ENCODE results near the gene TLR7. TPM values are rescaled to one million over a fixed set of nuclear protein-coding genes. Genes with fewer than 3 reads are reported as not detected.

Gene TLR7
- total and polyA plus RNA-seq, 2 of the 13 experiments (the other 11 are each of a cell fraction or from before 2014, with no cell fraction given), result not detected

DNA sequence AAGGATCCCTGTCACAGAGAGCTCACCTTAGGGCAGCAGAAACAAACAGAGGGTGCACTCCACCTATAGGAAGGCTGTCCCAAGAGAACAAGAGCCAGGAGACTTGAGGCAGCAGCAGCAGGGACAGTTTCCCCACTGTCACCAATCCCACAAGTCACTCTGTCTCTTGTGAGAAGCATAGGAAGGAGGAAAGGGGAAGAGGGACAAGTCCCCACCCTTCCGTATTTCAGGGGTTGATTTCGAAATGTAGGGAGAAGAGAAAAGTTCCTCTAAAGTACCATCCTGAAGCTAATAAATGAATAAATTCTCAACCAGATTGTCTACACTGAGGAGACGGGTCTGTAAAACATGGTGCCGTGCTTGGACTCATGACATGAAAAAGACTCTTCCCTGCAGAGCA lies 30.1 kb downstream of the TLR7 start (continued):
- TF ChIP-seq, protein P1, sequence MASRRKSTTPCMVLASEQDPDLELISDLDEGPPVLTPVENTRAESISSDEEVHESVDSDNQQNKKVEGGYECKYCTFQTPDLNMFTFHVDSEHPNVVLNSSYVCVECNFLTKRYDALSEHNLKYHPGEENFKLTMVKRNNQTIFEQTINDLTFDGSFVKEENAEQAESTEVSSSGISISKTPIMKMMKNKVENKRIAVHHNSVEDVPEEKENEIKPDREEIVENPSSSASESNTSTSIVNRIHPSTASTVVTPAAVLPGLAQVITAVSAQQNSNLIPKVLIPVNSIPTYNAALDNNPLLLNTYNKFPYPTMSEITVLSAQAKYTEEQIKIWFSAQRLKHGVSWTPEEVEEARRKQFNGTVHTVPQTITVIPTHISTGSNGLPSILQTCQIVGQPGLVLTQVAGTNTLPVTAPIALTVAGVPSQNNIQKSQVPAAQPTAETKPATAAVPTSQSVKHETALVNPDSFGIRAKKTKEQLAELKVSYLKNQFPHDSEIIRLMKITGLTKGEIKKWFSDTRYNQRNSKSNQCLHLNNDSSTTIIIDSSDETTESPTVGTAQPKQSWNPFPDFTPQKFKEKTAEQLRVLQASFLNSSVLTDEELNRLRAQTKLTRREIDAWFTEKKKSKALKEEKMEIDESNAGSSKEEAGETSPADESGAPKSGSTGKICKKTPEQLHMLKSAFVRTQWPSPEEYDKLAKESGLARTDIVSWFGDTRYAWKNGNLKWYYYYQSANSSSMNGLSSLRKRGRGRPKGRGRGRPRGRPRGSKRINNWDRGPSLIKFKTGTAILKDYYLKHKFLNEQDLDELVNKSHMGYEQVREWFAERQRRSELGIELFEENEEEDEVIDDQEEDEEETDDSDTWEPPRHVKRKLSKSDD (CRISPR knock-in tag; IDR thresholded peaks at IDR 0.05; ENCODE audit: low read depth), result no peak
- TF ChIP-seq PHF5A (CRISPR knock-in tag; IDR thresholded peaks at IDR 0.05; ENCODE audit: low read depth, unreplicated experiment) (no peak), GLI4 (CRISPR knock-in tag; IDR thresholded peaks at IDR 0.05; ENCODE audit: borderline replicate concordance) (no peak), ZFX (CRISPR knock-in tag; IDR thresholded peaks at IDR 0.05; ENCODE audit: low read depth) (no peak), ZNF225 (CRISPR knock-in tag; IDR thresholded peaks at IDR 0.05) (no peak), ZNF20 (CRISPR knock-in tag; IDR thresholded peaks at IDR 0.05) (no peak)
- TF ChIP-seq, protein P2, sequence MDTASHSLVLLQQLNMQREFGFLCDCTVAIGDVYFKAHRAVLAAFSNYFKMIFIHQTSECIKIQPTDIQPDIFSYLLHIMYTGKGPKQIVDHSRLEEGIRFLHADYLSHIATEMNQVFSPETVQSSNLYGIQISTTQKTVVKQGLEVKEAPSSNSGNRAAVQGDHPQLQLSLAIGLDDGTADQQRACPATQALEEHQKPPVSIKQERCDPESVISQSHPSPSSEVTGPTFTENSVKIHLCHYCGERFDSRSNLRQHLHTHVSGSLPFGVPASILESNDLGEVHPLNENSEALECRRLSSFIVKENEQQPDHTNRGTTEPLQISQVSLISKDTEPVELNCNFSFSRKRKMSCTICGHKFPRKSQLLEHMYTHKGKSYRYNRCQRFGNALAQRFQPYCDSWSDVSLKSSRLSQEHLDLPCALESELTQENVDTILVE (CRISPR knock-in tag; IDR thresholded peaks at IDR 0.05), result no peak
- TF ChIP-seq, protein P3, sequence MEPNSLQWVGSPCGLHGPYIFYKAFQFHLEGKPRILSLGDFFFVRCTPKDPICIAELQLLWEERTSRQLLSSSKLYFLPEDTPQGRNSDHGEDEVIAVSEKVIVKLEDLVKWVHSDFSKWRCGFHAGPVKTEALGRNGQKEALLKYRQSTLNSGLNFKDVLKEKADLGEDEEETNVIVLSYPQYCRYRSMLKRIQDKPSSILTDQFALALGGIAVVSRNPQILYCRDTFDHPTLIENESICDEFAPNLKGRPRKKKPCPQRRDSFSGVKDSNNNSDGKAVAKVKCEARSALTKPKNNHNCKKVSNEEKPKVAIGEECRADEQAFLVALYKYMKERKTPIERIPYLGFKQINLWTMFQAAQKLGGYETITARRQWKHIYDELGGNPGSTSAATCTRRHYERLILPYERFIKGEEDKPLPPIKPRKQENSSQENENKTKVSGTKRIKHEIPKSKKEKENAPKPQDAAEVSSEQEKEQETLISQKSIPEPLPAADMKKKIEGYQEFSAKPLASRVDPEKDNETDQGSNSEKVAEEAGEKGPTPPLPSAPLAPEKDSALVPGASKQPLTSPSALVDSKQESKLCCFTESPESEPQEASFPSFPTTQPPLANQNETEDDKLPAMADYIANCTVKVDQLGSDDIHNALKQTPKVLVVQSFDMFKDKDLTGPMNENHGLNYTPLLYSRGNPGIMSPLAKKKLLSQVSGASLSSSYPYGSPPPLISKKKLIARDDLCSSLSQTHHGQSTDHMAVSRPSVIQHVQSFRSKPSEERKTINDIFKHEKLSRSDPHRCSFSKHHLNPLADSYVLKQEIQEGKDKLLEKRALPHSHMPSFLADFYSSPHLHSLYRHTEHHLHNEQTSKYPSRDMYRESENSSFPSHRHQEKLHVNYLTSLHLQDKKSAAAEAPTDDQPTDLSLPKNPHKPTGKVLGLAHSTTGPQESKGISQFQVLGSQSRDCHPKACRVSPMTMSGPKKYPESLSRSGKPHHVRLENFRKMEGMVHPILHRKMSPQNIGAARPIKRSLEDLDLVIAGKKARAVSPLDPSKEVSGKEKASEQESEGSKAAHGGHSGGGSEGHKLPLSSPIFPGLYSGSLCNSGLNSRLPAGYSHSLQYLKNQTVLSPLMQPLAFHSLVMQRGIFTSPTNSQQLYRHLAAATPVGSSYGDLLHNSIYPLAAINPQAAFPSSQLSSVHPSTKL (CRISPR knock-in tag; IDR thresholded peaks at IDR 0.05), result no peak

Measured in HepG2 (cell line).